DND-41 (cell line): ENCODE results near the gene CCDC102A.

ENCODE experiments used
- ATAC-seq: fragments of 200-7000 bp; cut with Tn5 transposase; 3 replicates; pipeline ENCODE4 v1.9.1; 2021; ENCODE audit warnings: low read depth; ENCODE audit not compliant: insufficient read depth
- DNase-seq: peaks from one replicate; pipeline ENCODE4 v3.0.0-alpha.2; 2020
- H2AFZ ChIP-seq: 2 replicates; pipeline ENCODE4 v1.6.0; 2012; ENCODE audit warnings: low read depth, low read length
- H3K27ac ChIP-seq: 2 replicates; pipeline ENCODE4 v1.5.1; 2012; ENCODE audit warnings: low read length, inconsistent platforms
- H3K27me3 ChIP-seq: fragments of 200-600 bp; sonication (generic); 2 replicates; pipeline ENCODE4 v1.6.0; 2012; ENCODE audit warnings: low read length, mild to moderate bottlenecking, inconsistent platforms; ENCODE audit not compliant: insufficient read depth, poor library complexity
- H3K36me3 ChIP-seq: 2 replicates; pipeline ENCODE4 v1.5.1; 2012; ENCODE audit warnings: low read length, inconsistent platforms; ENCODE audit not compliant: insufficient read depth
- H3K4me1 ChIP-seq: 2 replicates; pipeline ENCODE4 v1.5.1; 2012; ENCODE audit warnings: mild to moderate bottlenecking, low read length; ENCODE audit not compliant: insufficient read depth
- H3K4me2 ChIP-seq: 2 replicates; pipeline ENCODE4 v1.6.0; 2012; ENCODE audit warnings: mild to moderate bottlenecking, moderate library complexity, low read length, inconsistent platforms; ENCODE audit not compliant: insufficient read depth
- H3K4me3 ChIP-seq, 2 experiments: fragments of 200-600 bp in 1 of 2; shearing (Covaris generic) in 1 of 2; 2 replicates each; pipeline ENCODE4 v1.5.1; 2012 to 2016; ENCODE audit warnings: inconsistent platforms in 2 of 2, low read length in 2 of 2, mild to moderate bottlenecking in 2 of 2, low read depth in 1 of 2, moderate library complexity in 1 of 2
- H3K79me2 ChIP-seq: 2 replicates; pipeline ENCODE4 v1.6.0; 2012; ENCODE audit warnings: low read length, inconsistent platforms; ENCODE audit not compliant: insufficient read depth
- H3K9ac ChIP-seq: 2 replicates; pipeline ENCODE4 v1.6.0; 2012; ENCODE audit warnings: low read depth, mild to moderate bottlenecking, inconsistent platforms, low read length, moderate library complexity
- H3K9me3 ChIP-seq: 2 replicates; pipeline ENCODE4 v1.5.1; 2012; ENCODE audit warnings: low read length, moderate library complexity, mild to moderate bottlenecking, inconsistent platforms; ENCODE audit not compliant: insufficient read depth, severe bottlenecking
- H4K20me1 ChIP-seq: 2 replicates; pipeline ENCODE4 v1.6.0; 2012; ENCODE audit warnings: low read length; ENCODE audit not compliant: insufficient read depth
- EZH2 ChIP-seq: IDR thresholded peaks from 3 replicates; pipeline ENCODE4 v1.6.1; 2012; ENCODE audit warnings: borderline replicate concordance, low read depth, mild to moderate bottlenecking, moderate library complexity, low read length, inconsistent platforms; ENCODE audit not compliant: severe bottlenecking
- TF ChIP-seq, protein P1 (sequence below): IDR thresholded peaks from 2 replicates; pipeline ENCODE4 v1.5.1; 2012; ENCODE audit warnings: borderline replicate concordance, low read length, moderate library complexity, mild to moderate bottlenecking; ENCODE audit not compliant: poor library complexity, severe bottlenecking; ENCODE audit errors: extremely low read depth

CCDC102A gene

DNA sequence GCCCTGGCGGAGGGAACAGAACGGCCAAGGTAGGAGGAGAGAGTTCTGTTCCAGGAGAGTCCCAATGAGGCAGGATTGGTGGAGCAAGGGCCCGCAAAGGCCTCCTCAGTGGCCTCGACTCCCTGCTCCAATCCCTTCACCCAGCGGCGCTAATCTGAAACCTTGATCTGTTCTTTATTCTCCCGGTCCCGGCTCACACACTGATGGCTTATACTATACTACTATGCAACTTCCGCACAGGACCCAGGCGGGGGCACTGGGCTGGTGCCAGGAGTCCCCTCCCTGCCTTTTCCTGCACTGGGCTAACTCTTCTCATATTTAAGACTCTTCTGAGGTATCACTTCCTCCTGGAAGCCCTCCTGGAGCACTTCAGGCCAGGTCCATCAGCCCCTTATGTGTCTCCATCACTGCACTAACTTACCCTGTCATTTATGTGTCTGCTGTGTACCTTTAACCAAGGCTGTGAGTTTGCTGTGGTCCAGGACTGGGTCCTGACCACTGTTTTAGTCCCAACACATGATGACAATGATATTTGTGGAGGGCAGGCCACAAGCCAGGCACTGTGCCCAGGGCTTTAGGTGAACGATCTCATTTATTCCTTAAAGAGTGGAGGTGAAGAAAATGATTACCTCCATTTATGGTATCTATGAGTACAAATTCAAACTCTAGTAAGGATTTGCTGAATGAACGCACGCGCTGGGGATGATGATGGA is 6.8 kb downstream of the CCDC102A start:
- TF ChIP-seq, protein P1, sequence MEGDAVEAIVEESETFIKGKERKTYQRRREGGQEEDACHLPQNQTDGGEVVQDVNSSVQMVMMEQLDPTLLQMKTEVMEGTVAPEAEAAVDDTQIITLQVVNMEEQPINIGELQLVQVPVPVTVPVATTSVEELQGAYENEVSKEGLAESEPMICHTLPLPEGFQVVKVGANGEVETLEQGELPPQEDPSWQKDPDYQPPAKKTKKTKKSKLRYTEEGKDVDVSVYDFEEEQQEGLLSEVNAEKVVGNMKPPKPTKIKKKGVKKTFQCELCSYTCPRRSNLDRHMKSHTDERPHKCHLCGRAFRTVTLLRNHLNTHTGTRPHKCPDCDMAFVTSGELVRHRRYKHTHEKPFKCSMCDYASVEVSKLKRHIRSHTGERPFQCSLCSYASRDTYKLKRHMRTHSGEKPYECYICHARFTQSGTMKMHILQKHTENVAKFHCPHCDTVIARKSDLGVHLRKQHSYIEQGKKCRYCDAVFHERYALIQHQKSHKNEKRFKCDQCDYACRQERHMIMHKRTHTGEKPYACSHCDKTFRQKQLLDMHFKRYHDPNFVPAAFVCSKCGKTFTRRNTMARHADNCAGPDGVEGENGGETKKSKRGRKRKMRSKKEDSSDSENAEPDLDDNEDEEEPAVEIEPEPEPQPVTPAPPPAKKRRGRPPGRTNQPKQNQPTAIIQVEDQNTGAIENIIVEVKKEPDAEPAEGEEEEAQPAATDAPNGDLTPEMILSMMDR: no peak
- TF ChIP-seq EZH2: no peak
- Histone ChIP-seq H2AFZ (no peak overlapping the region), H3K79me2 (no peaks in the 10 kb centered on the region), H3K27ac (no peak overlapping the region), H3K27me3 (no peaks in the 10 kb centered on the region), H3K4me1 (peaks cover 24% of the 10 kb centered on the region), H3K9ac (no peak overlapping the region), H3K4me2 (no peak overlapping the region), H3K36me3 (no peaks in the 10 kb centered on the region), H4K20me1 (peaks cover 4% of the 10 kb centered on the region), H3K9me3 (no peaks in the 10 kb centered on the region), H3K4me3 (no peak overlapping the region)
- ATAC-seq (no peak), DNase-seq (no peak)

DNA sequence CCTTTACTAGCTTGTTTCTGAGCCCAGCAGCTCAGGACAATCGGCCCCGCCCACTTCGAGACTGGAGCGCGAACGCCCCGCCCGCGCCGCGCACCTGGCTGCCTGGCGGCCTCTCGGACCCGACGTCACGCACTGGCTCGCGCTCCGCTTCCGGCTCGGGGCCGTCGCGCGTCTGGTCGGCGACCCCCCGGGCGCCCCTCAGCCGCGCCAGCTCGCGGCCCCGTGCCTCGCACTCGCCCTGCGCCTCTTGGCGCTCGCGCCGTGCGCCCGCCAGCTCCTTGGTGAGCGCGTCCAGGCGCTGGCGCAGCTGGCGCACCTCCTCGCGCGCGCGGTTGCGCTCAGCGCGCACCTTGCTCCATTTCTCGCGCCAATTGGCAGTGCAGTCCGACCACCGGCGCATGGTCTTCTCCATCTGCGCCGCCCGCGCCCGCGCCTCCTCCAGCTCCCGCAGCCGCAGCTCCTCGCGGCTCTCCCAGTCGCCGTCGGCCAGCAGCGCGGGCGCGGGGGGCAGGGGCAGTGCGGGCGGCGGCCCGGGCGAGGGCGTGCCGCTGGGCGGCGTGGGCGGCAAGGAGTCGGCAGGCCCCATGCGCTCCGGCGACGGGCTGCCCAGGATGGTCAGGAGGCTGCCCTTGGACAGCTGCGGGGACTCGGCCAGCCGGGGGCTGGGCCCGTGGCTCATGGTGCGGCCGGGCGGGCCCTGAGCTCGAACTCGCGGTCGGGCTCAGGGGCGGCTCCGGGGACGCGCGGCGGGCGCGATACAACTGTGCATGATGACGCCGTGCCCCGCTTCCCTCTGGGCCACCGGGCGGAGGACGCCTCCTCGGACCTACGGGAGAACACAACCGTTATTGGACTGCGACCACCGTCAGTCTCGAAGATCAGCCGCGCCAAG is 7.6 kb downstream of the CCDC102A start:
- H3K36me3 ChIP-seq: no peaks in the 10 kb centered on the region
- H4K20me1 ChIP-seq: peaks cover 4% of the 10 kb centered on the region
- H3K4me3 ChIP-seq: no peak overlapping the region
- H3K9me3 ChIP-seq: no peaks in the 10 kb centered on the region
- no peak overlapping the region for H2AFZ ChIP-seq
- DNase-seq: no peak
- no peak for ATAC-seq
- H3K9ac ChIP-seq: no peak overlapping the region
- H3K27ac ChIP-seq: no peak overlapping the region
- H3K4me1 ChIP-seq: peaks cover 16% of the 10 kb centered on the region
- no peak for TF ChIP-seq EZH2
- TF ChIP-seq, protein P1: no peak
- no peaks in the 10 kb centered on the region for H3K79me2 ChIP-seq
- no peaks in the 10 kb centered on the region for H3K27me3 ChIP-seq
- no peak overlapping the region for H3K4me2 ChIP-seq

DNA sequence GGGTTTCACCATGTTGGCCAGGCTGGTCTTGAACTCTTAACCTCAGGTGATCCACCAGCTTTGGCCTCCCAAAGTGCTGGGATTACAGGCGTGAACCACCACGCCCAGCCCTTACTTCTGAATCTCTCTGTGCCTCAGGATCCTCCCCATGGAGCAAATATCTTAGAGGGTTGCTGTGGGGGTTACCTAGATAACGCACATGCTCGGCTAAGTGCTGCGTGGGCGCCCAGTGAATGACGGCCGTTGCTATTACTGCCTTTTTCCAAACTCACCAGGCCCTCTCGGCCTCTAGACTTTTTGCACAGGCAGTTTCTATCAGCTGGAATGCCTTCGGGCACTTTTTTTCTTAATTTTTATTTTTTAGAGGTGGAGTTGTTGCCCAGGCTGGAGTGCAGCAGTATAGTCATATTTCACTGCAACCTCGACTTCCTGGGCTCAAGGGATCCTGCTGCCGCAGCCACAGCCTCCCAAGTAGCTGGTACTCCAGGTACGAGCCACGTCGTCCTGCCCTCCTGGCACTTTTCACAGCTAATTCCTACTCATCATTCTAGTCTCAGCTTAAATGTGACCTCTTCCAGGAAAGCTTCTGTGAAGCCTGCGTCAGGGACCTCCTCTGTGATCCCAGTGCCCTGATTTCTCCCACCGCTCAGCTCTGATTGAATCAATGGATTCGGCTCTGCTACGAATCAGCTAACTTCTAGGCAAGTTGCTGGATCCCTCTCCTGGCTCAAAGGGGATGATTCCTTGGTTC is 8.6 kb downstream of the CCDC102A start:
- Histone ChIP-seq H3K4me3 (no peak overlapping the region), H3K27me3 (no peaks in the 10 kb centered on the region), H3K79me2 (no peaks in the 10 kb centered on the region), H3K9ac (no peak overlapping the region), H3K4me2 (no peak overlapping the region), H3K27ac (no peak overlapping the region), H3K36me3 (no peaks in the 10 kb centered on the region), H3K9me3 (no peaks in the 10 kb centered on the region), H3K4me1 (peaks cover 8% of the 10 kb centered on the region), H4K20me1 (peaks cover 4% of the 10 kb centered on the region), H2AFZ (no peak overlapping the region)
- ATAC-seq: no peak
- TF ChIP-seq EZH2: no peak
- TF ChIP-seq, protein P1: no peak
- no peak for DNase-seq
